Thyroid gland (tissue), 4 donors: ENCODE data around the gene UTP4.

Experiments used
- CTCF ChIP-seq, 6 experiments: fragments of 200-600 bp in 3 of 6; fragments of 450-650 bp in 3 of 6; sonication (generic) in 3 of 6; IDR thresholded peaks; one replicate each; pipeline ENCODE4 v1.5.1; 2016 to 2019; ENCODE audit warnings: antibody characterized with exemption in 6 of 6, mild to moderate bottlenecking in 2 of 6, inconsistent platforms in 1 of 6, moderate library complexity in 1 of 6
- POLR2A ChIP-seq, 2 donors: fragments of 450-650 bp; IDR thresholded peaks; one replicate each; pipeline ENCODE4 v1.6.1; 2017; ENCODE audit warnings: antibody characterized with exemption in 2 of 2, mild to moderate bottlenecking in 2 of 2, moderate library complexity in 1 of 2

DNA sequence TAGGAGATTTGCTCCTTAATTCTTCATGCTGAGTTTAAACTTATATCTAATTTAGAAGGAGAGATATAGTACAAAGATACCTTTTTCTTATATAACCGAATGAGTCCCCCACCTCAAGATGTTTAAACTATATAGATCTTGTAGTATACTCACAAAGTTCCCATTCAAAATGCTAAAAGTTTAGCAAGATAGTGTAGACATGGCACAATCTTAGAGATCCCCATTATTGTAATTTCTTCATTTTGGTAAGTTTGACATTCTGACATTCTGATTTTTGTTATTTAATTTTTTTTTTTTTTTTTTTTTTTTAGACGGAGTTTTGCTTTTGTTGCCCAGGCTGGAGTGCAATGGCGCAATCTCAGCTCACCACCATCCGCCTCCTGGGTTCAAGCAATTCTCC lies 77.3 kb downstream of the UTP4 start:
- TF ChIP-seq POLR2A (IDR thresholded peaks at IDR 0.05) (no peak), CTCF (IDR thresholded peaks at IDR 0.05) (no peak)
